ENCODE measurements around the gene NIM1K. TPM values are rescaled to one million over a fixed set of nuclear protein-coding genes. Genes with fewer than 3 reads are reported as not detected.

NIM1K gene
- total RNA-seq, 4 donors from 2014 or later = 0.32 TPM; not detected in 3

- intact Hi-C loops (cut with DNase I; ENCODE audit: low total_unique reads) = no loop called here
- TF ChIP-seq EP300 (IDR thresholded peaks at IDR 0.05; ENCODE audit: low read depth) (no peak), POLR2A (IDR thresholded peaks at IDR 0.05) (no peak), POLR2AphosphoS5 (IDR thresholded peaks at IDR 0.05) (no peak)
- TF ChIP-seq, protein P1, sequence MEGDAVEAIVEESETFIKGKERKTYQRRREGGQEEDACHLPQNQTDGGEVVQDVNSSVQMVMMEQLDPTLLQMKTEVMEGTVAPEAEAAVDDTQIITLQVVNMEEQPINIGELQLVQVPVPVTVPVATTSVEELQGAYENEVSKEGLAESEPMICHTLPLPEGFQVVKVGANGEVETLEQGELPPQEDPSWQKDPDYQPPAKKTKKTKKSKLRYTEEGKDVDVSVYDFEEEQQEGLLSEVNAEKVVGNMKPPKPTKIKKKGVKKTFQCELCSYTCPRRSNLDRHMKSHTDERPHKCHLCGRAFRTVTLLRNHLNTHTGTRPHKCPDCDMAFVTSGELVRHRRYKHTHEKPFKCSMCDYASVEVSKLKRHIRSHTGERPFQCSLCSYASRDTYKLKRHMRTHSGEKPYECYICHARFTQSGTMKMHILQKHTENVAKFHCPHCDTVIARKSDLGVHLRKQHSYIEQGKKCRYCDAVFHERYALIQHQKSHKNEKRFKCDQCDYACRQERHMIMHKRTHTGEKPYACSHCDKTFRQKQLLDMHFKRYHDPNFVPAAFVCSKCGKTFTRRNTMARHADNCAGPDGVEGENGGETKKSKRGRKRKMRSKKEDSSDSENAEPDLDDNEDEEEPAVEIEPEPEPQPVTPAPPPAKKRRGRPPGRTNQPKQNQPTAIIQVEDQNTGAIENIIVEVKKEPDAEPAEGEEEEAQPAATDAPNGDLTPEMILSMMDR (IDR thresholded peaks at IDR 0.05) = no peak
- H3K9me3 ChIP-seq = no peaks in the 10 kb centered on the region
- no peak overlapping the region for H3K27ac ChIP-seq
- no peaks in the 10 kb centered on the region for H3K27me3 ChIP-seq
- no peak for DNase-seq
- 100% methylated on average over 1 to 2 of the region's 2 CpGs for WGBS, 2 donors (ENCODE audit: low coverage in 1 of 2)
- no peak overlapping the region for H3K4me3 ChIP-seq
- in situ Hi-C loops (cut with MboI; ENCODE audit: low pct_ligation_motif_present in 1 of 4, low pct_unique_long_range_greater_than_20kb in 1 of 4, low sequenced_read_pairs in 3 of 4) = no loop called here
- peaks cover 0 to 55% (median 19%) of the 10 kb centered on the region in 4 donors for H3K36me3 ChIP-seq
- H3K4me1 ChIP-seq = peaks cover 0 to 3% (median 0%) of the 10 kb centered on the region in 4 donors
Observed at GRCh38 chr5:43296835-43297234, 104.8 kb downstream of the NIM1K start.

DNA sequence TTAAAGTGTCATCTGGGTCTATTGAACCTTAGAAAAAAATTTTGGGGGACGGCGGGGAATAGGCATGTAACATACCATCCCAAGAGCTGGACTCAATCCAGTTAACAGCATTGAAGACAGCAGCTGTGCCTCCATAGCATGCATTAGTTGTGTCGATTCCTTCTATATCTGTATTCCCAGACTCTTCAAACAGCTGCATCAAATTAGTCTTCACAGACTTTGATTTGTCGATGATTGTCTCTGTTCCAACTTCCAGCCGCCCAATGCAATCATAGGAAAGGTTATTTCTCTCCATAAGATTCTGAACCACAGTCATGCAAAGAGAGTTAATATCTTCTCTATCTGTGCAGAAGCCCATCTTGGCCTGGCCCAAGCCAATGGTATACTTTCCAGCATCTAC lies 106.4 kb downstream of the NIM1K start:
- no peak overlapping the region for H3K4me3 ChIP-seq
- no peak for DNase-seq
- peaks cover 0 to 40% (median 11%) of the 10 kb centered on the region in 4 donors for H3K36me3 ChIP-seq
- in situ Hi-C loops (cut with MboI; ENCODE audit: low pct_ligation_motif_present in 1 of 4, low pct_unique_long_range_greater_than_20kb in 1 of 4, low sequenced_read_pairs in 3 of 4) = no loop called here
- H3K27me3 ChIP-seq = no peaks in the 10 kb centered on the region
- TF ChIP-seq EP300 (IDR thresholded peaks at IDR 0.05; ENCODE audit: low read depth) = no peak
- TF ChIP-seq POLR2AphosphoS5 (IDR thresholded peaks at IDR 0.05) = no peak
- no peak for TF ChIP-seq POLR2A (IDR thresholded peaks at IDR 0.05)
- TF ChIP-seq, protein P1 (IDR thresholded peaks at IDR 0.05) = no peak
- H3K4me1 ChIP-seq = peaks cover 0 to 9% (median 0%) of the 10 kb centered on the region in 4 donors
- intact Hi-C loops (cut with DNase I; ENCODE audit: low total_unique reads) = no loop called here
- WGBS, 2 donors (ENCODE audit: low coverage in 1 of 2) = 91 to 94% methylated on average over 5 of the region's 5 CpGs
- H3K27ac ChIP-seq = no peak overlapping the region
- H3K9me3 ChIP-seq = no peaks in the 10 kb centered on the region

DNA sequence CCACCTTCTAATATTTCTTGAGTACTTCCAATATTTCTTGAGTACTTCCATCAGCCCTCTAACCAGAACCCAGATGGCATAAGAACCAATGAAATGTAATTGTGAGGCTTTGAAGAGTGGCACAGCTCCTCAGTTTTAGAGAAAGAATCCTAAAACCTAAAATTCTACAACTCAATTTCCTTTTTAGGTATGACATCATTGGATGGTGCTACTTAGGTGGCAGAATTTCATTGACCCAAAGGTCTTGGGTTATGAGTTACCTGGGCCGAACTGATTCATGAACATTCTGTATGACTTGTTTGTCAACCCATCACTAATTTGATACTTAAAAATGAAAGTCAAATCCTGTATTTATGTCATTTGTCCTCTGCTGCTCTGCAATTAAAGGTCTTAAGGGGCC lies 108.1 kb downstream of the NIM1K start:
- in situ Hi-C loops (cut with MboI; ENCODE audit: low pct_ligation_motif_present in 1 of 4, low pct_unique_long_range_greater_than_20kb in 1 of 4, low sequenced_read_pairs in 3 of 4) = loop anchor here (25.0 kb wide), 1 partner anchor 187 kb away; the partner anchor contains the start of gene TMEM267 (in 4 of the 4)

GRCh38 chr5:43301653-43302091 lies 109.6 kb downstream of the NIM1K start:
- Histone ChIP-seq H3K4me3 (no peak overlapping the region), H3K27ac (no peak overlapping the region), H3K27me3 (no peaks in the 10 kb centered on the region), H3K4me1 (peaks cover 0 to 15% (median 0%) of the 10 kb centered on the region in 4 donors), H3K9me3 (no peaks in the 10 kb centered on the region), H3K36me3 (peaks cover 0 to 10% (median 5%) of the 10 kb centered on the region in 4 donors)
- intact Hi-C loops (cut with DNase I; ENCODE audit: low total_unique reads) = no loop called here
- no peak for DNase-seq
- 76 to 82% methylated on average over 3 of the region's 3 CpGs for WGBS, 2 donors (ENCODE audit: low coverage in 1 of 2)
- in situ Hi-C loops (cut with MboI; ENCODE audit: low pct_ligation_motif_present in 1 of 4, low pct_unique_long_range_greater_than_20kb in 1 of 4, low sequenced_read_pairs in 3 of 4) = loop anchor here (25.0 kb wide), 1 partner anchor 186 kb away; the partner anchor contains the start of gene TMEM267 (in 4 of the 4)
- TF ChIP-seq POLR2A (IDR thresholded peaks at IDR 0.05) (no peak), POLR2AphosphoS5 (IDR thresholded peaks at IDR 0.05) (no peak), EP300 (IDR thresholded peaks at IDR 0.05; ENCODE audit: low read depth) (no peak)
- TF ChIP-seq, protein P1 (IDR thresholded peaks at IDR 0.05) = no peak

More for the DNA sequence above, 108.1 kb downstream of the NIM1K start:
- intact Hi-C loops (cut with DNase I; ENCODE audit: low total_unique reads) = no loop called here
- H3K4me1 ChIP-seq = peaks cover 0 to 9% (median 0%) of the 10 kb centered on the region in 4 donors
- H3K9me3 ChIP-seq = no peaks in the 10 kb centered on the region
- TF ChIP-seq POLR2A (IDR thresholded peaks at IDR 0.05) = no peak
- TF ChIP-seq, protein P1 (IDR thresholded peaks at IDR 0.05) = no peak
- H3K36me3 ChIP-seq = peaks cover 0 to 25% (median 6%) of the 10 kb centered on the region in 4 donors
- H3K4me3 ChIP-seq = no peak overlapping the region
- no peaks in the 10 kb centered on the region for H3K27me3 ChIP-seq
- WGBS, 2 donors (ENCODE audit: low coverage in 1 of 2) = 100% methylated on average over 1 of the region's 1 CpG; no CpG with 5 or more reads in 1 of the 2 donors
- no peak overlapping the region for H3K27ac ChIP-seq
- DNase-seq = no peak

All from transverse colon (tissue), 4 donors.